Activated CD4-positive, alpha-beta T cell treated with anti-CD3 and anti-CD28 coated beads, Interleukin-2, amount 50 U/mL, for 48 hours (primary cell): ENCODE results near the gene LRRC15.

Experiments
- DNase-seq, 2 experiments: peaks; one replicate each; pipeline ENCODE4 v3.0.0-alpha.2; 2020

LRRC15 gene

DNA sequence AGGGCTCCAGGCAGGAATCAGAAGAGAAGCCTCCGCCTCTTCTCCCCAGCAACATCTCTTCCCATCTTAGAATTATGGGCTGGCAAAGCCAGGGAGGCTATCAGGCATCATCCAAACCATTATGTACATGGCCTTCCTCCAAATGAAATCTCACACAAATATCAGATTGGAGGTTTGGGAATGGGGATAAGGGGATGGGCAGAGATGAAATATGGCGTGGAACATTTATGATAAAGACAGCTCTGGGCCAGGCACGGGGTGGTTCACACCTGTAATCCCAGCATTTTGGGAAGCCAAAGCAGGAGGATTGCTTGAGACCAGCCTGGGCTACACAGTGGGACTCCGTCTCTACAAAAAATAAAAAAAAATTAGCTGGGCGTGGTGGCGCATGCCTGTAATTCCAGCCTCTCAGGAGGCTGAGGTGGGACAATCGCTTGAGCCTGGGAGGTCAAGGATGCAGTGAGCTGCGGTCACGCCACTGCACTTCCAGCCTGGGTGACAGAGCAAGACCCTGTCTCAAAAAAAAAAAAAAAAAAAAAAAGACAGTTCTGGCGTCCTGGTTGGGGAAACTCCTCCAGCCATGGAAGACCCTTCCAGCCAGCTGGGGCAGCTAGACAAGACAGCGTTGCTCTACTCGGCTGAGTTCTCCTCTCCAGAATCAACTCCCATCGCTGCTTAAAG, 55.0 kb downstream of the LRRC15 start:
- no peak for DNase-seq

GRCh38 chr3:194313560-194314387, 55.8 kb downstream of the LRRC15 start:
- no peak for DNase-seq

- DNase-seq, result no peak
These were observed 56.7 kb downstream of the LRRC15 start for GRCh38 chr3:194312743-194313281.

- no peak for DNase-seq
These were observed 57.3 kb downstream of the LRRC15 start for GRCh38 chr3:194312186-194312742.

DNA sequence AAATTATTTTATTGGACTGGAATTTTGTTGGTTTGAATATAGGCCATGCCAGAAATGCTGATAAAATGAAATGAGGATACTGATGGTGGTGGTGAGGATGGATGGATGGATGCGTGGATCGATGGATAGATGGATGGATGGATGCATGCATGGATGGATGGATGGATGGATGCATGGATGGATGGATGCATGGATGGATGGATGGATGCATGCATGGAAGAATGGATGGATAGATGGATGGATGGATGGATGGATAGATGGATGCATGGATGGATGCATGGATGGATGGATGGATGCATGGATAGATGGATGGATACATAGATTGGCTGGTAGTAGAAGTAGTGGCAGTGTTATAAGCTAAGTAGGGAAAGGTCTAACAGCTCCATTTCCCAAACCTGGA, 58.5 kb downstream of the LRRC15 start:
- no peak for DNase-seq

- DNase-seq, result no peak
These were observed 59.3 kb downstream of the LRRC15 start for GRCh38 chr3:194310060-194310835.

GRCh38 chr3:194308601-194309449, 60.7 kb downstream of the LRRC15 start:
- no peak for DNase-seq

- no peak for DNase-seq
These were observed 61.7 kb downstream of the LRRC15 start for GRCh38 chr3:194307849-194308248.

DNA sequence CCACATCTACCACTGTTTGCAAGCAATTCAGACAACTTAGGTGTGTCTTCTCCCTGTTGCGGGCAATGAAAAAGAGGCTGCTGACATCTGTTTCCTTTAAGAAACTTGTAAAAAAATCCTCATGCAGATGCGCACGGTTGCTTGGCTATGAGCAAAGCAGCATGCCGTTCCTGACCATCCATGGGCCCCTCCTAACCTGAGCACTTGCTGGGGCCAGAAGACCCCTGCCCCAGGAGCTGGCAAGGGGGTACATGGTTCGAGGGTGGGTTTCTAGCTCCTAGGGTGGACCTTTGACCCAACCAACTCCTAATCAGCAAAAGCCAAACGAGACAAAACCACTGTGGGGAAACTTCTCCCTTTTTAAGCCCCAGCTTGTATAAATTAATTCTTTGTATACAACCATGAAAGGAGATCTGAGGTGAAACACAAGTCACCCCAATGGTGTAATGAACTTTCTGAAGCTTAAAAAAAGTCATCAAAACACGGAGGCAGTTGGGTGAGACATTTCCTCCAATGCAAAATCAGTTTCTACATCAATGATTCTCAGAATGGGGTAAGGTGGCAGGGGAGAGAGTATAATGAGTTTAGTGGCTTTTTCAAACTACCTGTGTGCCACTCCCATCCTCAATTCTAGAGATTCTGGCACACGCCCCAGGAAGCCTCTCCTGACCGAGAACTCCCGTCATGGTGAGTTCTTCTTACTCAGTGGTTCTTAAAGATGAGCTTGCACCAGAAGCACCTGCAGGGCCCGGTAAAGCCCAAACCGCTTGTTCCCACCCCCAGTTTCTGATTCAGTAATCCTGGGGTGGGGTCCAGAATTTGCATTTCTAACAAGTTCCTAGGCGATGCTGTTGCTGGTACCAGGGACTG, 62.5 kb downstream of the LRRC15 start:
- DNase-seq, result peak in 1 of 2 experiments; percentile 42

GRCh38 chr3:194306109-194306686, 63.3 kb downstream of the LRRC15 start:
- DNase-seq, result peak in 1 of 2 experiments; percentile 54

DNA sequence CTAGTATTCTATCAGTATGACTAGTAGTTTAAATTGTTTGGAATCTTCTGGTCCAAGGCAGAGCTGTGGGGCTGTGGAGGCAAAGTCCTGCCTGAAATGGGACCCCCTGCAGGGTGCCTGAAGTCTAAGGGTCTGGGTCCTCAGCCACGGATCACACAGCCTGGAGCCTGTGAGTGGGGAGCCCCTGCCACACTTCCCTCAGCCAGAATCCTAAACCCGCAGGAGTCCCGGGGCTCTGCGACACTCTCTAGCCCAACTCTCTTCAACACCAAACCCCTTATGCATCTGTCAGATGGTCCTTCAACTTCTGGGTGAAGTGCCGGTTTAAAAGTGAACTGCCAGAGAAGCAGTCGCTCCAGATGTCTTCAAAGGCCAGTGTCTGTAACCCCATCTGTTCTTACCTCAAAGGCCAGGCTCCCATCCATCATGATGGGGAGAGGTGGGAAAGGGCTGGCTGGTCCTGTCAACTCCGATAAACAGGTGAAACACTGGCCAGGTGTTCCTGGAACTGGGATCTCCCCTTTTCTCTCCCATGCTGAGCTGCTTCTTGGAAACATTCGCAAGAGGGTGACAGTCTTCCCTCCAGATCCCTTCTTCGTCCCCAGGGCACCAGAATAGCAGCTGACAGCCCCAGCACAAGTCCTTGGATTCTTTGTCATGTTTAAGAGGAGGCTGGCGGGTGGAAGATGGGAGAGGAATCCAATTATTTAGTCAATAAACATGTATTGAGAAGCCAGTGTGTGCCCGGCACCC, 64.0 kb downstream of the LRRC15 start:
- DNase-seq, result no peak
